HCT116 (cell line): ENCODE data around the gene INPP5D. TPM values are rescaled to one million over a fixed set of nuclear protein-coding genes. Genes with fewer than 3 reads are reported as not detected.
A peak's percentile ranks its signal among the peaks of the same experiment; 100 is the strongest.

Source experiments
- ATAC-seq: fragments of 200-7000 bp; cut with Tn5 transposase; 2 replicates; pipeline ENCODE4 v1.9.1; 2020; ENCODE audit warnings: mild to moderate bottlenecking, moderate library complexity
- BruUV-seq: library from RNA; stranded (reverse); fragments of 400-500 nt; replicated peaks from 2 replicates; lab custom pipeline; 2021; lab: Mats Ljungman, UMichigan
- CTCF ChIA-PET: fragments of 300-600 bp; sonication (Branson Sonifier 250); formaldehyde crosslinking; loops from one replicate; lab custom pipeline; 2021; ENCODE audit warnings: antibody characterized with exemption; lab: Charles Lee
- POLR2A ChIA-PET: fragments of 300-600, 350-600 bp; sonication (Branson Sonifier 250); formaldehyde crosslinking; loops from one replicate; lab custom pipeline; 2021; ENCODE audit warnings: antibody characterized with exemption; lab: Charles Lee
- RAD21 ChIA-PET, 2 experiments: fragments of 300-600 bp; sonication (Branson Sonifier 250); formaldehyde crosslinking; loops; one replicate each; lab custom pipeline; 2023; ENCODE audit warnings: low total read pairs in 2 of 2; ENCODE audit not compliant: uncharacterized antibody in 2 of 2, unreplicated experiment in 2 of 2, low non-redundant PET in 1 of 2; lab: Charles Lee
- DNase-seq: peaks from one replicate; pipeline ENCODE4 v3.0.0-alpha.2; 2010; ENCODE audit warnings: low read depth, low spot score
- H2AFZ ChIP-seq: fragments of 200-600 bp; shearing (Covaris generic), sonication (generic); 2 replicates; pipeline ENCODE4 v1.6.1; 2017; ENCODE audit warnings: low read depth, mixed run types, mixed read lengths, antibody characterized with exemption, low read length; ENCODE audit not compliant: poor library complexity, severe bottlenecking
- H3K27ac ChIP-seq: 2 replicates; pipeline ENCODE4 v1.5.1; 2012; ENCODE audit warnings: low read depth, low read length
- H3K27me3 ChIP-seq: fragments of 200-600 bp; sonication (generic); 2 replicates; pipeline ENCODE4 v1.6.1; 2016; ENCODE audit warnings: mixed run types, low read length, mixed read lengths; ENCODE audit not compliant: insufficient read depth
- H3K36me3 ChIP-seq, 2 experiments: fragments of 200-500 bp in 1 of 2; fragments of 200-600 bp in 1 of 2; sonication (Bioruptor generic) in 1 of 2; sonication (generic) in 1 of 2; 2 replicates each; pipeline versions ENCODE4 v1.5.1 to v1.6.1; 2014 to 2016; ENCODE audit warnings: low read length in 2 of 2, inconsistent platforms in 1 of 2, mixed read lengths in 1 of 2, mixed run types in 1 of 2; ENCODE audit not compliant: insufficient read depth in 2 of 2, control insufficient read depth in 1 of 2
- H3K4me1 ChIP-seq, 2 experiments: fragments of 200-600 bp in 1 of 2; sonication (generic) in 1 of 2; 2 replicates each; pipeline versions ENCODE4 v1.5.1 to v1.6.1; 2012 to 2017; ENCODE audit warnings: low read length in 2 of 2, inconsistent platforms in 1 of 2, mild to moderate bottlenecking in 1 of 2, mixed read lengths in 1 of 2, mixed run types in 1 of 2, moderate library complexity in 1 of 2; ENCODE audit not compliant: insufficient read depth in 2 of 2, control insufficient read depth in 1 of 2
- H3K4me2 ChIP-seq: fragments of 200-600 bp; sonication (generic); 2 replicates; pipeline ENCODE4 v1.6.1; 2017; ENCODE audit warnings: mixed run types, low read length, mixed read lengths
- H3K4me3 ChIP-seq, 2 experiments: fragments of 200-600 bp in 1 of 2; sonication (generic) in 1 of 2; replicated peaks in 1 of 2; 2 replicates each; pipeline ENCODE4 v1.5.1; 2011 to 2016; ENCODE audit warnings: low read length in 2 of 2, control low read depth in 1 of 2, low read depth in 1 of 2, mild to moderate bottlenecking in 1 of 2, mixed read lengths in 1 of 2, mixed run types in 1 of 2
- H3K79me2 ChIP-seq: fragments of 200-600 bp; sonication (generic); 2 replicates; pipeline ENCODE4 v1.6.1; 2017; ENCODE audit warnings: mild to moderate bottlenecking, mixed run types, low read length, moderate library complexity, mixed read lengths; ENCODE audit not compliant: insufficient read depth
- H3K9ac ChIP-seq: fragments of 200-600 bp; sonication (generic); 2 replicates; pipeline ENCODE4 v1.6.1; 2016; ENCODE audit warnings: low read length, mixed read lengths
- H3K9me2 ChIP-seq: fragments of 200-600 bp; sonication (generic), shearing (Covaris generic); 2 replicates; pipeline ENCODE4 v1.6.1; 2017; ENCODE audit warnings: mixed run types, mild to moderate bottlenecking, moderate library complexity; ENCODE audit not compliant: insufficient read depth
- H3K9me3 ChIP-seq, 2 experiments: fragments of 200-500 bp in 1 of 2; fragments of 200-600 bp in 1 of 2; sonication (Bioruptor generic) in 1 of 2; sonication (generic) in 1 of 2; 2 replicates each; pipeline ENCODE4 v1.6.1; 2014 to 2017; ENCODE audit warnings: low read length in 2 of 2, mixed read lengths in 2 of 2, inconsistent platforms in 1 of 2, low read depth in 1 of 2, mild to moderate bottlenecking in 1 of 2, mixed run types in 1 of 2, moderate library complexity in 1 of 2; ENCODE audit not compliant: control insufficient read depth in 1 of 2, insufficient read depth in 1 of 2
- H4K20me1 ChIP-seq: fragments of 200-600 bp; sonication (generic), shearing (Covaris generic); 2 replicates; pipeline ENCODE4 v1.6.1; 2017; ENCODE audit warnings: mixed run types, mild to moderate bottlenecking, moderate library complexity; ENCODE audit not compliant: insufficient read depth
- CBX3 ChIP-seq: IDR thresholded peaks from 2 replicates; pipeline ENCODE4 v1.6.1; 2012; ENCODE audit warnings: low read depth
- CEBPB ChIP-seq: IDR thresholded peaks from 2 replicates; pipeline ENCODE4 v1.6.1; 2012; ENCODE audit warnings: low read depth
- ELF1 ChIP-seq: IDR thresholded peaks from 2 replicates; pipeline ENCODE4 v1.6.1; 2012; ENCODE audit warnings: low read depth, borderline replicate concordance
- EZH2 ChIP-seq: fragments of 200-600 bp; sonication (generic); IDR thresholded peaks from 2 replicates; pipeline ENCODE4 v1.6.1; 2017; ENCODE audit warnings: antibody characterized with exemption, mixed run types
- EZH2phosphoT487 ChIP-seq: fragments of 200-600 bp; IDR thresholded peaks from 2 replicates; pipeline ENCODE4 v1.6.1; 2018; ENCODE audit warnings: antibody characterized with exemption, borderline replicate concordance
- FOSL1 ChIP-seq: IDR thresholded peaks from 2 replicates; pipeline ENCODE4 v1.6.1; 2012; ENCODE audit warnings: low read depth
- POLR2A ChIP-seq: IDR thresholded peaks from 2 replicates; pipeline ENCODE4 v1.7.0; 2011; ENCODE audit warnings: borderline replicate concordance; ENCODE audit not compliant: insufficient read depth, insufficient read length; ENCODE audit errors: extremely low read depth
- POLR2AphosphoS5 ChIP-seq: IDR thresholded peaks from 2 replicates; pipeline ENCODE4 v1.6.1; 2011; ENCODE audit warnings: mild to moderate bottlenecking, low read depth, low read length, moderate library complexity
- RAD21 ChIP-seq: IDR thresholded peaks from 2 replicates; pipeline ENCODE4 v1.6.1; 2012; ENCODE audit warnings: low read depth, mild to moderate bottlenecking
- SP1 ChIP-seq: IDR thresholded peaks from 2 replicates; pipeline ENCODE4 v1.6.1; 2012; ENCODE audit warnings: low read depth
- TCF7L2 ChIP-seq: IDR thresholded peaks from 2 replicates; pipeline ENCODE4 v1.7.0; 2011; ENCODE audit warnings: borderline replicate concordance, inconsistent platforms; ENCODE audit not compliant: insufficient read depth, insufficient read length; ENCODE audit errors: extremely low read depth
- ZFX ChIP-seq: fragments of 450-650 bp; IDR thresholded peaks from 2 replicates; pipeline ENCODE4 v1.6.1; 2017
- intact Hi-C: fragments of 100-400 bp; cut with micrococcal nuclease; formaldehyde crosslinking; loops from 2 replicates; pipeline ENCODE4 v1.10.0; 2022
- total RNA-seq: library from RNA; stranded (reverse); gene quantifications from one replicate; pipeline ENCODE4 v1.2.1, GENCODE V29; 2021; ENCODE audit not compliant: unreplicated experiment
- TF ChIP-seq, protein P1 (sequence below): IDR thresholded peaks from 2 replicates; pipeline ENCODE4 v1.6.1; 2012
- TF ChIP-seq, protein P2 (sequence below): IDR thresholded peaks from 2 replicates; pipeline ENCODE4 v1.6.1; 2012
- TF ChIP-seq, protein P3 (sequence below): IDR thresholded peaks from 2 replicates; pipeline ENCODE4 v1.6.1; 2012; ENCODE audit warnings: low read depth

INPP5D gene
- total RNA-seq, 1 experiment from 2014 or later: 1.8 TPM

DNA sequence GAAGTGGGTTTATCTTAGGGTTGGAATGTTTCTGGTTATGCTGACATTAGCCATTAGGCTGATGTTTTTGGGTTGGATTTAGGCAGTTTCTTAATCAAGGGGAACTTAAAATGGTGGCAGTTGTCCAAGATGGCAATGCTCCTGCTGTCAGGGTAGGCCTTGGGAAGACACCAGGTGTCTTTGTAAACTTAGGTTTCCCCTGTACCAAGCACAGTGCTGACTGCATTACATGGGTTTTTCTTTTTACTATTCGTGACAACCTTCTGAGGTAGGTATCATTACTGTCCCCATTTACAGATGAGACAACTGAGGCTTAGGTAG, 190.8 kb downstream of the INPP5D start:
- Histone ChIP-seq H3K36me3 (peaks cover 2 to 5% of the 10 kb centered on the region in 2 experiments; a peak in 2 of 4 replicates), H3K27ac (0 out of 2 replicates have a peak overlapping the region, but pooled peaks have one; percentile 3), H2AFZ (peak overlapping the region; percentile 71), H3K79me2 (peaks cover 44% of the 10 kb centered on the region), H3K4me1 (peaks cover 29 to 51% of the 10 kb centered on the region in 2 experiments), H3K27me3 (no peaks in the 10 kb centered on the region), H3K9ac (peak overlapping the region; percentile 91), H3K4me2 (peak overlapping the region; percentile 73), H4K20me1 (peaks cover 3% of the 10 kb centered on the region; the same call in 1 of the 2 replicates), H3K9me2 (no peaks in the 10 kb centered on the region), H3K4me3 (peak overlapping the region; percentile 89 to 91), H3K9me3 (no peaks in the 10 kb centered on the region)
- CTCF ChIA-PET: interaction anchor here (0.7 to 2.1 kb wide), 7 partner anchors 41 to 652 kb away, joined by 3 to 7 read pairs (median 3); partner anchors contain the start of gene INPP5D
- POLR2A ChIA-PET: interaction anchor here (0.6 to 1.0 kb wide), 2 partner anchors 186 to 397 kb away, joined by 3 to 5 read pairs; no protein-coding TSS in a partner anchor
- no TSS peak for BruUV-seq
- no peak for TF ChIP-seq ELF1
- peak; percentile 95; the same call in 1 of the 2 replicates for TF ChIP-seq CBX3
- intact Hi-C loops: loop anchor here (1.0 to 10.0 kb wide), 7 partner anchors 101 to 644 kb away; partner anchors contain the start of gene DGKD
- no peak for DNase-seq
- ATAC-seq: peak; percentile 3
- RAD21 ChIA-PET: no interaction called here

DNA sequence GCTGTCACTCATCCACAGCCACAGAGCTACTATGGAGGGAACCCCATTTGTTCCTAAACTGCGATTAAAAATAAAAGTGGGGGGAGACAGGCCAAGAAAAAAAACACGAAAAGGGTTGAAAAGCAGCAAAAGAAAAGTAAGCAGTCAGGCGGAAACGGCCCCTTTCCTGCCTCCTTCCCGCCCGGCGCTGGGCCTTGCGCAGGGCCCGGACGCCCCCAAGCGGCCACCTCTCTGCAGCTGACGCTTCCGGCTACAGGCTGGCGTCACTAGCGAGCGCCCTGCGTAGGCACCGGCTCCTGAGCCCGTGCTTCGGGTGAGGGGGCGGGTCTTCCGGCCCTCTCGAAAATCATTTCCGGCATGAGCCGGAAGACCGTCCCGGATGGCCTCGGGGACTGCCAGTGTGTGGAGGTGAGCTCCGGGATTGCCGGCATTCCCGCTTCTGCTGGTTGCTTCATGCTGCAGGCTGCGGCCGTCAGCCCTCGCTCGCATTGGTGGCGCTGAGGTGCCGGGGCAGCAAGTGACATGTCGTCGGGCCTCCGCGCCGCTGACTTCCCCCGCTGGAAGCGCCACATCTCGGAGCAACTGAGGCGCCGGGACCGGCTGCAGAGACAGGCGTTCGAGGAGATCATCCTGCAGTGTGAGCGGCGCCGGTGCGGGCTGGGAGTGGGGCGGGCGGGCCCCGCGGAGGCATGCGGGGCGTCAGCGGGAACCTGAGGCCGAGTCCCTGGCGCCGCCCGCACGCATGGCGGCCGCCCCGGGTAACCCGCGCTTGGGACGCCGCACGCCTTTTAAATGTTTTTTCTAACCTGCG, 191.4 kb downstream of the INPP5D start, which contains the start of gene ATG16L1:
Gene ATG16L1 (plus strand): TSS at position 368 of the 811 bp plus-strand sequence. CDS start 155 bp downstream, at position 523.
- H3K4me1 ChIP-seq: peaks cover 23 to 46% of the 10 kb centered on the region in 2 experiments
- peak within 1 kb of the TSS; percentile 73 for H3K4me2 ChIP-seq
- DNase-seq (peak; percentile 90), ATAC-seq (peak; percentile 86)
- no peaks in the 10 kb centered on the region for H3K27me3 ChIP-seq
- H3K79me2 ChIP-seq: peaks cover 50% of the 10 kb centered on the region
- no peaks in the 10 kb centered on the region for H3K9me2 ChIP-seq
- H3K9me3 ChIP-seq: no peaks in the 10 kb centered on the region
- RAD21 ChIA-PET: no interaction called here
- intact Hi-C loops: loop anchor here (1.0 to 10.0 kb wide), 7 partner anchors 101 to 644 kb away; partner anchors contain the start of gene DGKD
- peak within 1 kb of the TSS; percentile 56 for H3K27ac ChIP-seq
- H4K20me1 ChIP-seq: peaks cover 3% of the 10 kb centered on the region; the same call in 1 of the 2 replicates
- POLR2A ChIA-PET: interaction anchor here (1.0 kb wide), 1 partner anchor 397 kb away, joined by 5 read pairs; no protein-coding TSS in a partner anchor
- BruUV-seq: no TSS peak
- CTCF ChIA-PET: interaction anchor here (0.6 to 2.1 kb wide), 8 partner anchors 15 to 652 kb away, joined by 3 to 7 read pairs (median 3); partner anchors contain the start of gene INPP5D
- peak within 1 kb of the TSS; percentile 71 for H2AFZ ChIP-seq
- H3K9ac ChIP-seq: peak within 1 kb of the TSS; percentile 91
- peak within 1 kb of the TSS; percentile 89 to 91 for H3K4me3 ChIP-seq
- peaks cover 3 to 9% of the 10 kb centered on the region in 2 experiments; a peak in 2 of 4 replicates for H3K36me3 ChIP-seq
- TF ChIP-seq EZH2 (no peak), CEBPB (no peak), EZH2phosphoT487 (no peak), POLR2A (peak; percentile 59), ZFX (peak; percentile 62; the same call in 1 of the 2 replicates), FOSL1 (no peak), POLR2AphosphoS5 (peak; percentile 89), TCF7L2 (no peak), SP1 (peak; percentile 48), RAD21 (peak; percentile 100)
- TF ChIP-seq, protein P1, sequence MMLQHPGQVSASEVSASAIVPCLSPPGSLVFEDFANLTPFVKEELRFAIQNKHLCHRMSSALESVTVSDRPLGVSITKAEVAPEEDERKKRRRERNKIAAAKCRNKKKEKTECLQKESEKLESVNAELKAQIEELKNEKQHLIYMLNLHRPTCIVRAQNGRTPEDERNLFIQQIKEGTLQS: no peak
- TF ChIP-seq, protein P2, sequence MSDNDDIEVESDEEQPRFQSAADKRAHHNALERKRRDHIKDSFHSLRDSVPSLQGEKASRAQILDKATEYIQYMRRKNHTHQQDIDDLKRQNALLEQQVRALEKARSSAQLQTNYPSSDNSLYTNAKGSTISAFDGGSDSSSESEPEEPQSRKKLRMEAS: peak; percentile 82
- TF ChIP-seq, protein P3, sequence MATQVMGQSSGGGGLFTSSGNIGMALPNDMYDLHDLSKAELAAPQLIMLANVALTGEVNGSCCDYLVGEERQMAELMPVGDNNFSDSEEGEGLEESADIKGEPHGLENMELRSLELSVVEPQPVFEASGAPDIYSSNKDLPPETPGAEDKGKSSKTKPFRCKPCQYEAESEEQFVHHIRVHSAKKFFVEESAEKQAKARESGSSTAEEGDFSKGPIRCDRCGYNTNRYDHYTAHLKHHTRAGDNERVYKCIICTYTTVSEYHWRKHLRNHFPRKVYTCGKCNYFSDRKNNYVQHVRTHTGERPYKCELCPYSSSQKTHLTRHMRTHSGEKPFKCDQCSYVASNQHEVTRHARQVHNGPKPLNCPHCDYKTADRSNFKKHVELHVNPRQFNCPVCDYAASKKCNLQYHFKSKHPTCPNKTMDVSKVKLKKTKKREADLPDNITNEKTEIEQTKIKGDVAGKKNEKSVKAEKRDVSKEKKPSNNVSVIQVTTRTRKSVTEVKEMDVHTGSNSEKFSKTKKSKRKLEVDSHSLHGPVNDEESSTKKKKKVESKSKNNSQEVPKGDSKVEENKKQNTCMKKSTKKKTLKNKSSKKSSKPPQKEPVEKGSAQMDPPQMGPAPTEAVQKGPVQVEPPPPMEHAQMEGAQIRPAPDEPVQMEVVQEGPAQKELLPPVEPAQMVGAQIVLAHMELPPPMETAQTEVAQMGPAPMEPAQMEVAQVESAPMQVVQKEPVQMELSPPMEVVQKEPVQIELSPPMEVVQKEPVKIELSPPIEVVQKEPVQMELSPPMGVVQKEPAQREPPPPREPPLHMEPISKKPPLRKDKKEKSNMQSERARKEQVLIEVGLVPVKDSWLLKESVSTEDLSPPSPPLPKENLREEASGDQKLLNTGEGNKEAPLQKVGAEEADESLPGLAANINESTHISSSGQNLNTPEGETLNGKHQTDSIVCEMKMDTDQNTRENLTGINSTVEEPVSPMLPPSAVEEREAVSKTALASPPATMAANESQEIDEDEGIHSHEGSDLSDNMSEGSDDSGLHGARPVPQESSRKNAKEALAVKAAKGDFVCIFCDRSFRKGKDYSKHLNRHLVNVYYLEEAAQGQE: no peak
